Measurements from ENCODE around the gene PEX11G. TPM values are rescaled to one million over a fixed set of nuclear protein-coding genes. Genes with fewer than 3 reads are reported as not detected.
A peak's percentile ranks its signal among the peaks of the same experiment; 100 is the strongest.

Gene PEX11G
- total and polyA plus RNA-seq, 2 of the 8 experiments (the other 6 are each of a cell fraction or from before 2014, with no cell fraction given) = 2.1 to 4.3 TPM

DNA sequence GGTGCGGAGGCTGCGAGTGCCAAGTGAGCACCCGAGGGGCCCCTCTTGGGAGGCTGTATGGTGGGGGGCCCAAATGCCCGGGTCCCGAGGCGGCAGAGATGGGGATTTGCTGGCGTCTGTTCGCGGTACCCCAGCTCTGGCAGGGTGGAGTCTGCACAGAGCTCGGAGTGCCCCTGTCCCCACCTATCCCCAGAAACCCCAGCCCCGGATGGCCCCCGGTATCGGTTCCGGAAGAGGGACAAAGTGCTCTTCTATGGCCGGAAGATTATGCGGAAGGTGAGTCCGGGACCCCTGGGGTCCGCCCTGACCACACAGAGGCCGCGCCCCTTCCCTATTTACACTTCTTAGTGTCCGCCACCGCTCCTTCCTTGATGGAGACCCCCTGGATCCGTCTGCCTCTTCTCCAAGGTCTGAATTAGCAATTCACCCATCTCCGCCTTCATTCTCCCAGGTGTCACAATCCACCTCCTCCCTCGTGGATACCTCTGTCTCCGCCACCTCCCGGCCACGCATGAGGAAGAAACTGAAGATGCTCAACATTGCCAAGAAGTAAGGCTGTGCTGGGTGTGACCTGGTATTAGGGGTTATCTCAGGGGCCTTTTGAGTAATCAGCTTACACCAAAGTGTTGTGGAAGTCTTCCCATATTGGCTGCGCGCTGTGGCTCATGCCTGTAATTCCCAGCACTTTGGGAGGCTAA lies 47.3 kb upstream of the PEX11G start:
- Histone ChIP-seq H3K79me2 (ENCODE audit: control insufficient read depth in 1 of 2, insufficient read depth in 2 of 2, low read length in 2 of 2) (no peaks in the 10 kb centered on the region), H3K9ac (replicated peaks in 1 of 4; ENCODE audit: extremely low read depth in 1 of 4, low read depth in 3 of 4, low read length in 3 of 4) (no peak overlapping the region), H3K79me1 (ENCODE audit: low read depth, low read length) (no peaks in the 10 kb centered on the region), H3K4me3 (ENCODE audit: extremely low read depth in 1 of 4, insufficient read depth in 2 of 4, low read depth in 3 of 4, low read length in 4 of 4) (peak overlapping the region; percentile 76 to 98 (median 93)), H3K14ac (ENCODE audit: insufficient read length) (no peak overlapping the region), H2BK20ac (ENCODE audit: low read length) (no peak overlapping the region), H4K20me1 (replicated peaks in 1 of 2; ENCODE audit: control insufficient read depth in 1 of 2, insufficient read depth in 2 of 2, low read length in 2 of 2) (peaks cover 0 to 3% of the 10 kb centered on the region in 2 experiments), H3K27me3 (replicated peaks in 1 of 4; ENCODE audit: control insufficient read depth in 3 of 4, extremely low read depth in 1 of 4, insufficient read depth in 3 of 4, low read length in 3 of 4) (no peaks in the 10 kb centered on the region), H2BK12ac (ENCODE audit: low read depth, low read length) (0 out of 2 replicates have a peak overlapping the region, but pooled peaks have one; percentile 27), H4K8ac (ENCODE audit: extremely low read depth, insufficient read depth, low read length) (peak overlapping the region; percentile 95), H4K91ac (replicated peaks; ENCODE audit: insufficient read length, low read length) (no peak overlapping the region), H3K9me3 (ENCODE audit: insufficient read depth in 2 of 2, low read depth in 1 of 2, low read length in 1 of 2) (no peaks in the 10 kb centered on the region), H2AK5ac (ENCODE audit: low read depth, low read length) (no peak overlapping the region), H3K23ac (ENCODE audit: insufficient read length) (no peak overlapping the region), H3K4ac (replicated peaks; ENCODE audit: insufficient read length, low read depth, low read length) (no peak overlapping the region), H2BK15ac (ENCODE audit: low read length) (no peak overlapping the region), H3K27ac (ENCODE audit: low read depth, low read length) (no peak overlapping the region), H3K4me2 (ENCODE audit: insufficient read depth in 1 of 2, low read depth in 2 of 2, low read length in 2 of 2) (peak overlapping the region; percentile 71 to 86), H3K4me1 (replicated peaks in 1 of 4; ENCODE audit: control insufficient read depth in 3 of 4, insufficient read depth in 4 of 4, low read length in 3 of 4) (peaks cover 0 to 9% (median 3%) of the 10 kb centered on the region in 4 experiments; a peak in 4 of 7 replicates), H3K23me2 (ENCODE audit: low read depth, low read length) (no peaks in the 10 kb centered on the region; the same call in 1 of the 2 replicates), H3K18ac (ENCODE audit: extremely low read depth, low read length) (no peak overlapping the region), H2BK120ac (replicated peaks; ENCODE audit: low read depth, low read length) (no peak overlapping the region), H2AFZ (ENCODE audit: low read length) (no peak overlapping the region), H3K56ac (replicated peaks; ENCODE audit: insufficient read length, low read depth, low read length) (no peak overlapping the region), H2BK5ac (ENCODE audit: low read depth, low read length) (0 out of 2 replicates have a peak overlapping the region, but pooled peaks have one; percentile 75), H4K5ac (ENCODE audit: insufficient read length, low read depth, low read length) (no peak overlapping the region), H3K36me3 (ENCODE audit: control insufficient read depth in 2 of 4, insufficient read depth in 4 of 4, low read length in 3 of 4) (peaks cover 0 to 8% (median 3%) of the 10 kb centered on the region in 4 experiments; a peak in 3 of 8 replicates)
- CTCF ChIA-PET (ENCODE audit: partially characterized antibody) = interaction anchor here (0.7 to 0.8 kb wide), 2 partner anchors 16 kb away, joined by 3 read pairs; no protein-coding TSS in a partner anchor
- 64% methylated on average over 12 of the region's 30 CpGs; no CpG with 5 or more reads in 1 of the 2 experiments for WGBS, 2 experiments (ENCODE audit: extremely low coverage in 1 of 2, insufficient coverage in 1 of 2, insufficient read length in 1 of 2, insufficient replicate concordance in 2 of 2, low coverage in 1 of 2, low lambda C conversion rate in 2 of 2, missing lambda C conversion rate in 1 of 2)
- DNase-seq (ENCODE audit: low read depth in 1 of 2, low spot score in 2 of 2) (no peak), FAIRE-seq (no peak)
- POLR2A ChIA-PET (ENCODE audit: partially characterized antibody) = interaction anchor here (7.6 kb wide), 1 partner anchor 16 kb away, joined by 80 read pairs; the partner anchor contains the start of gene MCOLN1
- TF ChIP-seq KDM1A (IDR thresholded peaks at IDR 0.05; ENCODE audit: borderline replicate concordance, low read length) (0 out of 2 replicates have a peak, but pooled peaks have one; percentile 34), SIX5 (IDR thresholded peaks at IDR 0.05; ENCODE audit: low read depth, low read length) (no peak), TBP (IDR thresholded peaks at IDR 0.05; ENCODE audit: low read depth, low read length) (no peak), BCL11A (IDR thresholded peaks at IDR 0.05; ENCODE audit: low read depth in 2 of 2, low read length in 2 of 2) (no peak)
